Aorta (tissue), 5 donors: ENCODE results near the gene CHD9NB. TPM values are rescaled to one million over a fixed set of nuclear protein-coding genes. Genes with fewer than 3 reads are reported as not detected.

Experiments used
- ATAC-seq: fragments of 200-7000 bp; cut with Tn5 transposase; one replicate; pipeline ENCODE4 v1.9.1; 2022; ENCODE audit warnings: moderate library complexity; ENCODE audit not compliant: low FRiP score
- DNase-seq, 2 donors: peaks; one replicate each; pipeline ENCODE4 v3.0.0-alpha.2; 2020
- H3K27ac ChIP-seq, 2 donors: one replicate each; pipeline ENCODE4 v1.5.1; 2013; ENCODE audit warnings: low read length in 2 of 2, mild to moderate bottlenecking in 2 of 2, moderate library complexity in 2 of 2, control low read depth in 1 of 2, inconsistent platforms in 1 of 2, low read depth in 1 of 2
- H3K27me3 ChIP-seq, 2 donors: one replicate each; pipeline ENCODE4 v1.6.1; 2013; ENCODE audit warnings: control low read depth in 1 of 2, low read length in 1 of 2, mild to moderate bottlenecking in 1 of 2, moderate library complexity in 1 of 2; ENCODE audit not compliant: insufficient read depth in 2 of 2, control insufficient read depth in 1 of 2
- H3K36me3 ChIP-seq, 2 donors: one replicate each; pipeline ENCODE4 v1.6.1; 2013; ENCODE audit warnings: control low read depth in 1 of 2, low read length in 1 of 2, mild to moderate bottlenecking in 1 of 2; ENCODE audit not compliant: insufficient read depth in 2 of 2, control insufficient read depth in 1 of 2
- H3K4me1 ChIP-seq, 2 donors: one replicate each; pipeline ENCODE4 v1.6.1; 2013; ENCODE audit warnings: low read length in 2 of 2, control low read depth in 1 of 2, mild to moderate bottlenecking in 1 of 2, moderate library complexity in 1 of 2; ENCODE audit not compliant: insufficient read depth in 2 of 2, control insufficient read depth in 1 of 2
- H3K4me3 ChIP-seq, 2 donors: one replicate each; pipeline ENCODE4 v1.5.1; 2013; ENCODE audit warnings: low read length in 2 of 2, control low read depth in 1 of 2, mild to moderate bottlenecking in 1 of 2
- H3K9me3 ChIP-seq: one replicate; pipeline ENCODE4 v1.6.1; 2013; ENCODE audit warnings: mild to moderate bottlenecking, low read length; ENCODE audit not compliant: control insufficient read depth
- WGBS, 2 donors: extraction: QIAGEN DNeasy Blood & Tissue Kit; methylation state at CpG; one replicate each; pipeline ENCODE4 v1.1.7; 2013; 5-methylcytosine and 5-hydroxymethylcytosine counted together
- intact Hi-C, 2 donors: fragments of 100-400 bp; cut with DNase I; formaldehyde crosslinking; loops; one replicate each; pipeline versions ENCODE4 v1.14.2 to v1.15.0; 2022
- polyA plus RNA-seq, 2 donors: library from polyadenylated mRNA; stranded (reverse); fragments of 200-250 nt; gene quantifications; one replicate each; pipeline ENCODE4 v1.2.3, GENCODE V29; 2013
- total RNA-seq, 2 donors: library from RNA; stranded (reverse); fragmentation: NEBNext Ultra II Directional; extraction: Animal tissue kit (Norgen Biotek cat#: 25700); gene quantifications; one replicate each; pipeline ENCODE4 v1.2.1, GENCODE V29; 2021
- donor health status: healthy with polysubstance abuse.
- donor health status: Bipolar disorder and iron deficiency.
- donor health status: DM: no; HTN: no; CAD: no.
- donor health status: DM: no; HTN: no; CAD: no.
- donor health status: DM: yes; HTN: yes; CAD: no.

The CHD9NB gene
- total and polyA plus RNA-seq, 4 donors = 0.36 to 2.3 (median 1.0) TPM

DNA sequence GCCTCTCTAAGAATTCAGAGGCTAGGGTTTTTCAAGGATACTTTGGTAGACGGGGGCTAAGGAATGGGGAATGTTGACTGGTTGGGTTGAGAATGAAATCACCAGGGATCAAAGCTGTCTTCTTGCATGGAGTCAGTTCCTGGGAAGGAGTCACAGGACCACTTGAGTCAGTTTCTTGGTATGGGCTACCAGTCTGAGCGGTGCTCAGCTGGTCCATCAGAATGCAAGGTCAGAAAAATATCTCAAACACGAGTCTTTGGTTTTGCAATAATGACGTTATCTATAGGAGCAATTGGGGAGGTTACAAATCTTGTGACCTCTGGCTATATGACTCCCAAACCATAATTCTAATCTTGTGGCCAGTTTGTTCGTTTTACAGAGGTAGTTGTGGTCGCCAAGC, 18.4 kb downstream of the CHD9NB start:
- WGBS, 2 donors = 78 to 87% methylated on average over 6 of the region's 6 CpGs
- ATAC-seq = no peak
- intact Hi-C loops = no loop called here
- Histone ChIP-seq H3K4me3 (no peak overlapping the region), H3K27ac (no peak overlapping the region), H3K4me1 (no peaks in the 10 kb centered on the region), H3K9me3 (peaks cover 2% of the 10 kb centered on the region), H3K36me3 (no peaks in the 10 kb centered on the region), H3K27me3 (no peaks in the 10 kb centered on the region)
- no peak for DNase-seq

- Histone ChIP-seq H3K27me3 (no peaks in the 10 kb centered on the region), H3K27ac (no peak overlapping the region), H3K4me1 (no peaks in the 10 kb centered on the region), H3K4me3 (no peak overlapping the region), H3K9me3 (peaks cover 2% of the 10 kb centered on the region), H3K36me3 (no peaks in the 10 kb centered on the region)
- intact Hi-C loops = no loop called here
- WGBS, 2 donors = 50 to 52% methylated on average over 2 of the region's 2 CpGs
- DNase-seq (no peak), ATAC-seq (no peak)
Measured at GRCh38 chr16:53031323-53031942, 21.3 kb downstream of the CHD9NB start.

DNA sequence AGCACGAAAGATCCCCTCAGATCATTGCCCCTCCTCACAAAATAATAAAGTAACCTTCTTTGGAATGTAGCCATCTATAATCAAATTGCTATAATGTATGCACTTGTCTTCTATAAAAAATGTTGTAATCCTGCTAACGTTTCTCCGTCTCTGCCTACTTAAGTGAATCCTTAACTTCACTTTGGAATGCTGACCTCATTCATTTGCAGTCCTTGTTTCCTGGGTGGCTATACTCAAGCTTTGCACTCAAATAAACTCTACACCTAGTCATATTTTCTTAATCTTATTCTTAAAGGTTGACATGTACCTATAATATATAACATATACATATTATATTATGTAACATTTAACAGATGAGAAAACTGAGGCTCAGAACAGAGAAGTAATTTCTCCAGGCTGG, 22.7 kb downstream of the CHD9NB start:
- DNase-seq = no peak

DNA sequence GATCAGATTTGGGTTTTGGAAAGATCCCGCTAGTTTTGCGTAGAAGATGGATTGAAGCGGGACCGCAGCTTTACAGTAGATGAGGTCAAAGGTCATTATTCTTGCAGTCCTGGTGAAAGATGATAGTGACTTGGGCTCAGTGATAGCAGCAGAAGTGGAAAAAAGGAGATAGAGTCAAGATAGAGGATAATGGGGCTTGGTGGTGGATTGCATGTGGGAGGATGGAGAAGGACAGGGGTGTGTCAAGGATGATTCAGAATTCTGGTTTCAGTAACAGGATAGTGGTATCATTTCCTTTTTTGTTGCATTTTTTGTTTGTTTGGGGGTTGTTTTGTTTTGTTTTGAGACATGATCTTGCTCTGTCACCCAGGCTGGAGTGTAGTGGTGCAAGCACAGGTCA, 28.7 kb downstream of the CHD9NB start:
- H3K27ac ChIP-seq = no peak overlapping the region
- no peaks in the 10 kb centered on the region for H3K9me3 ChIP-seq
- H3K27me3 ChIP-seq = no peaks in the 10 kb centered on the region
- no peaks in the 10 kb centered on the region for H3K36me3 ChIP-seq
- ATAC-seq (no peak), DNase-seq (no peak)
- intact Hi-C loops = no loop called here
- H3K4me3 ChIP-seq = no peak overlapping the region
- H3K4me1 ChIP-seq = no peaks in the 10 kb centered on the region
- WGBS, 2 donors = 95 to 96% methylated on average over 4 of the region's 4 CpGs

More for the DNA sequence above, 22.7 kb downstream of the CHD9NB start:
- Histone ChIP-seq H3K27me3 (no peaks in the 10 kb centered on the region), H3K27ac (no peak overlapping the region), H3K36me3 (no peaks in the 10 kb centered on the region), H3K4me1 (no peaks in the 10 kb centered on the region), H3K9me3 (peaks cover 2% of the 10 kb centered on the region), H3K4me3 (no peak overlapping the region)
- intact Hi-C loops = no loop called here
- WGBS, 2 donors = 73 to 78% methylated on average over 3 of the region's 3 CpGs
- no peak for ATAC-seq

- Histone ChIP-seq H3K4me3 (no peak overlapping the region), H3K9me3 (no peaks in the 10 kb centered on the region), H3K4me1 (no peaks in the 10 kb centered on the region), H3K36me3 (no peaks in the 10 kb centered on the region), H3K27ac (no peak overlapping the region), H3K27me3 (no peaks in the 10 kb centered on the region)
- intact Hi-C loops = no loop called here
- ATAC-seq = peak; percentile 68
- no peak for DNase-seq
- 6% methylated on average over 5 of the region's 5 CpGs for WGBS, 2 donors
Measured at GRCh38 chr16:53022374-53022773, 30.3 kb downstream of the CHD9NB start.

GRCh38 chr16:53018834-53019416, 33.8 kb downstream of the CHD9NB start:
- Histone ChIP-seq H3K4me3 (no peak overlapping the region), H3K9me3 (no peaks in the 10 kb centered on the region), H3K4me1 (no peaks in the 10 kb centered on the region), H3K27ac (no peak overlapping the region), H3K36me3 (no peaks in the 10 kb centered on the region), H3K27me3 (no peaks in the 10 kb centered on the region)
- no peak for DNase-seq
- ATAC-seq = no peak
- 69 to 76% methylated on average over 2 of the region's 2 CpGs for WGBS, 2 donors
- intact Hi-C loops = no loop called here

DNA sequence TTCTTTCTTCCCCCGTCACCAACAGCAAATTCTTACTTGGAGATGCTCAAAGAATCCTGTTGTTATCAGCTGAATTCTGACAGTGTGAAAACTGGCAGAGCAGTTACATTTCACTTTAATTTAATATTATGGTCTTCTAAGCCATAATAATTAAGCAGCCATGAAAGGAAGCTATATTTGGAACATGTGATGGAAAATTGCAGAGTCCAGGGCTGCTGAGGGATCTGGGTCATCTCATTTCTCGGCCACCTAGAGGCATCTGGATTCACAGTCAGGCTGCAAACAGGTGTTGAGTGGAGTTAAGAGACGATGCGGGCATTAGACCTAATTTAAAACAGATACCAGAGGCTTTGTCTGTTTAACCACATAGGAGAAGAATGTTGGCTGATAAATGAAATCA, 38.4 kb downstream of the CHD9NB start:
- no peak for ATAC-seq
- no peak overlapping the region for H3K27ac ChIP-seq
- intact Hi-C loops = no loop called here
- no peak overlapping the region for H3K4me3 ChIP-seq
- H3K36me3 ChIP-seq = no peaks in the 10 kb centered on the region
- H3K27me3 ChIP-seq = no peaks in the 10 kb centered on the region
- H3K9me3 ChIP-seq = no peaks in the 10 kb centered on the region
- WGBS, 2 donors = 33 to 37% methylated on average over 4 of the region's 4 CpGs
- no peak for DNase-seq
- no peaks in the 10 kb centered on the region for H3K4me1 ChIP-seq

DNA sequence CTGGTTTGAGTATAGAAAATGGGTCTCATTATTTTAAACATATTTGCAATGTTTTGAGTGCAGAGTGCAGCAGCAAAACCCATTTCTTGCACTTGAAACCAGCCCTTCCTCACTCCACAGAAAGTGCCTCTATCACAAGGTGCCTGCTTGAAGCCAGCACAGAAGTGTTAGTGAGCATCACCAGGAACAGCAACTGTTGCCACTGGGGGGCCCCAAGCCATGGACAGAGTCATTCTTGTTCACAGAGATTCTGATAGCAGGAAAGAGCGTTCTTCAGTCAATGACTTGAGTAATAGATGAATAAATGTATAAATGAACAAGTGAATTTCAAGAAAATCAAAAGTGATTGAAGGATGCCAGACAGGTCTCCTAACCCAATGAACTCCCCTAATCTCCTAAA, 45.6 kb downstream of the CHD9NB start:
- Histone ChIP-seq H3K27ac (no peak overlapping the region), H3K4me1 (no peaks in the 10 kb centered on the region), H3K36me3 (no peaks in the 10 kb centered on the region), H3K4me3 (no peak overlapping the region), H3K9me3 (no peaks in the 10 kb centered on the region), H3K27me3 (no peaks in the 10 kb centered on the region)
- WGBS, 2 donors = 90 to 100% methylated on average over 1 of the region's 1 CpG
- DNase-seq = no peak
- intact Hi-C loops = no loop called here
- ATAC-seq = no peak

GRCh38 chr16:52997922-52998321, 54.8 kb downstream of the CHD9NB start:
- no peak overlapping the region for H3K4me3 ChIP-seq
- DNase-seq (no peak), ATAC-seq (no peak)
- H3K4me1 ChIP-seq = no peaks in the 10 kb centered on the region
- no peaks in the 10 kb centered on the region for H3K9me3 ChIP-seq
- H3K36me3 ChIP-seq = no peaks in the 10 kb centered on the region
- intact Hi-C loops = no loop called here
- 84 to 93% methylated on average over 1 of the region's 1 CpG for WGBS, 2 donors
- H3K27me3 ChIP-seq = no peaks in the 10 kb centered on the region
- no peak overlapping the region for H3K27ac ChIP-seq
